Measurements from ENCODE around the gene EHMT1.
"Not testable (repeated sequence)": the region's sequence is repeated elsewhere in the genome, so short reads cannot be mapped to it uniquely, and the experiment has no call there.

The EHMT1 gene

GRCh38 chr9:137615387-137615871 is 3.4 kb upstream of the EHMT1 start:
- DNase-seq (ENCODE audit: low read depth in 2 of 2), result no peak

DNA sequence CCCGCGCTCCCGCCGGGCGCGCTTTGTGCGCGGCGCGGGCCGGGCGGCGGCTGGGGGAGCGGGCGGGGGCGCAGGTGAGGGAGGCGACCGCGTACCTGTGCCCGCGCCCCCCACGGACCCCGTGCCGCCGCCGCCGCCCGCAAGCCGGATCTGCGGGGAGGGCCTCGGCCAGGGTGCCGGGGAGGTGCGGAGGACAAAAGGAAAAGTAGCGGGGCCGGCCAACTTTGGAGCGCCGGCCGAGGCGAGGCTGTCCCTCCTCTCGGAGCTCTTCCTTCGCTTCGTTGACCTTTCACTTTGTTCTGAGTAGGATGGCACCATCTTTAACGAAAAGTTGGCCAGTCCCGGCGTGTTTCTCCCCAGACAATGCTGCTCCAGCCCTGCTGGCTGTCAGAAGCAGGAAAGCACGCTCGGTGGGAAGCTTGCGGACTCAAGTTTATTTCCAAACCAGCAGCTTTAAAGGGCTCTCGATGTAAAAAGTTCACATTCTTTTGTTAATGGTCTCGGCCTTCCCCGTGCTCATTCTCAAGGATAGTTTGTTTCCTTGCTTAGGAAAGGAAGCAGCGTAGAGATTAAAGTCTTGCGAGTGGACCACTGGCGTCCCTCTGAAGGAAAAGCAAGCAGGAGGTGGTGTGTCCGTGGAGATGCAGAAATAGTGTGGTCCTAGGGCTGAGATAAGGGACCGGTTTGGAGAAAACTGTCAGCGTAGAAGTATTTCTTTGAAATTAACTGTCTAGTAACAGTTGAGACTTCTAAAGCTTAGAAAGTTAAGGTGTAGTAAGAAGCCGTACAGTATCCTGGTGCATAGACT is 639 bp downstream of the EHMT1 start:
- no peak for DNase-seq (ENCODE audit: low read depth in 2 of 2)

- no peak for DNase-seq (ENCODE audit: low read depth in 2 of 2)
Observed at GRCh38 chr9:137620048-137620405, 1.2 kb downstream of the EHMT1 start.

DNA sequence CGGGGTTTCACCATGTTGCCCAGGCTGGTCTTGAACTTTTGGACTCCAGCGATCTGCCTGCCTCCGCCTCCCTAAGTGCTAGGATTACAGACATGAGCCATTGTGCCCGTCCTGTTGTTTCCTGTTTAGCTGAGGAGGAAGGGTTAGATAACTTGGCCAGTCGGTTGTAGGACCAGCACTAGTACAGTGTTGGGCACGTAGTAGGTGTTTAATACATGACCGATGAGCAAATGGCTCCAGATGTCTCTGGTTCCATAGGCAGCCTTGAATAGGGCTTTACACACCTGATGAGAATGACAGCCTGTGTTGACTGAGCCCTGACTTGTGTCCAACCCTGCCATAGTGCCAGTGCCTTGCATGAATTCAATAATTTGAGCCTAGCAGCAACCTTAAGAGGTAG is 1.8 kb downstream of the EHMT1 start:
- DNase-seq (ENCODE audit: low read depth in 2 of 2), result no peak

- DNase-seq (ENCODE audit: low read depth in 2 of 2), result no peak
Observed at GRCh38 chr9:137621131-137621757, 2.4 kb downstream of the EHMT1 start.

GRCh38 chr9:137622211-137622610 is 3.4 kb downstream of the EHMT1 start:
- not testable (repeated sequence) for DNase-seq (ENCODE audit: low read depth in 2 of 2)

- DNase-seq (ENCODE audit: low read depth in 2 of 2), result no peak
Observed at GRCh38 chr9:137626464-137626863, 7.7 kb downstream of the EHMT1 start.

DNA sequence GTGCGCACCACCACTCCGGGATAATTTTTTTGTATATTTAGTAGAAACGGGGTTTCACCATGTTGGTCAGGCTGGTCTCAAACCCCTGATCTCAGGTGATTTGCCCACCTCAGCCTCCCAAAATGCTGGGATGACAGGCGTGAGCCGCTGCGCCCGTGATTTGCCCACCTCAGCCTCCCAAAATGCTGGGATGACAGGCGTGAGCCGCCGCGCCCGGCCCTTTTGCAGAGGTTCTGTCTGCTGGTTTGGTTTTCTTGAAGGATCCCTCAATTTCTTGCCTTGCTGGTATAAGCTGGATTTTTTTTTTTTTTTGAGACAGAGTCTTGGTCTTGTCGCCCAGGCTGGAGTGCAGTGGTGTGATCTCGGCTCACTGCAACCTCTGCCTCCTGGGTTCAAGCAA is 8.6 kb downstream of the EHMT1 start:
- DNase-seq (ENCODE audit: low read depth in 2 of 2), result not testable (repeated sequence)

DNA sequence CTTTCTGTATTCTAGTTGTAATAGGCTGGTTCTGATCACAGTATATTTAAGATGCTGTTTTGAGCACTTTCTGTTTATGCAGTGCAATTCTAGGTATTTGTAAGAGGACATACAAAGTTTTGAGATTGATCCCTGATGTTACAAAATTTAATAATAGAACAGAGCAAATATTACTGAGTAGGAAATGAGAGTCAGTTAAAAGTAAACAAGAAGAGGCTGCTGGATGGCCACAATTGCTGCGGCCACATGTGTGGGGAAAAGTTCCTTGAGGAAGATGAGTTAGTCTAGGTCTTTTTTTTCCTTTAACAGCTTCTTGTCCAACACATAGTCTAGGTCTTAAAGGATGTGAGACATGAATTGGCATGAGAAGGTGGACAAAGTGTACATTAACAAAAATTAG is 11.3 kb downstream of the EHMT1 start:
- DNase-seq (ENCODE audit: low read depth in 2 of 2), result no peak

DNA sequence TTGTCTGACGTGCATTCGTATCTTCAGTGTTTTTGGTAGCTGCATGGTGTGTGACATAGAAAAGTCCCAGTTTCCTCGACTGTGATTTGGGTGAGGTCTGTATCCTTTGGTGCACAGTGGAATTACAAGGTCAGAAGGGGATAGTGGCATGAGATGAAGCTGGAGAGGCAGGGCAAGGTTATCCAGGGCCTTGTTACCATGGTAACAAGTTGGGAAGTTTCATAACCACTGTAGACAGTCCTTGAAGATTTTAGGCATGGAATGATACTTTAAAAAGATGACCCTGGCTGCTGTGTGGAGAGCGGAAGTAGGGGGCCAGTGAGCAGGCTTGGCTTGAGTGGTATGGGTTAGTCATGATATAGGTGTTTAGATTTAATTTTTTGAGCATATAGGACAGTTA is 11.9 kb downstream of the EHMT1 start:
- DNase-seq (ENCODE audit: low read depth in 2 of 2), result no peak

DNA sequence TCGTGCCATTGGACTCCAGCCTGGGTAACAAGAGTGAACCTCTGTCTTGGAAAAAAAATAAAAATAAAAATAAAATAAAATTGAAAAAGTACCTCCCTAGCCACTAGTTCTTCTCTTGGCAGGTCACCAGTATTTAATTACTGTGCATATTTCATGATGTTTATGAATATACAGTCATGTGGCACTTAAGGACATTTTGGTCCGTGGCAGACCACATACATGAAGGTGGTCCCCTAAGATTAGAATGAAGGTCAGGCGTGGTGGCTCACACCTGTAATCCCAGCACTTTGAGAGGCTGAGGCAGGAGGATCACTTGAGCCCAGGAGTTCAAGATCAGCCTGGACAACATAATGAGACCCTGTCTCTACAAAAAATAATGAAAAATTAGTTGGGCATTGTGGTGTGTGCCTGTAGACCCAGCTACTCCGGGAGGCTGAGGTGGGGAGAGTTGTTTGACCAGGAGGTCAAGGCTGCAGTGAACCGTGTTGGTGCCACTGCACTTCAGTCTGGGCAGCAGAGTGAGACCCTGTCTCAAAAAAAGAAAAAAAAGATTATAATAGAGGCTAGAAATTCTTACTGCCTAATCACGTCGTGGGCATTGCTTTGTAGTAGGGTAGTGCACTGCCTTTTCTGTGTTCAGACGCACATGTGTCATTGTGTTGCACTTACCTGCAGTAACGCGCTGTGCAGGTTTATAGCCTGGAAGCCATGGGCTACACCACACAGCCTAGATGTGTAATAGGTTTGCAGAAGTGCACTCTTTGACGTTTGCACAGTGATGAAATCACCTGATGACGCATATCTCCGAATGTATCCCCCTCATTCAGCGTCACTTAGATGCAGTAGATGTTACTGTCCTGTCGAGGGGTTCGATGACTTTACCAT is 12.8 kb downstream of the EHMT1 start:
- DNase-seq (ENCODE audit: low read depth in 2 of 2), result no peak

DNA sequence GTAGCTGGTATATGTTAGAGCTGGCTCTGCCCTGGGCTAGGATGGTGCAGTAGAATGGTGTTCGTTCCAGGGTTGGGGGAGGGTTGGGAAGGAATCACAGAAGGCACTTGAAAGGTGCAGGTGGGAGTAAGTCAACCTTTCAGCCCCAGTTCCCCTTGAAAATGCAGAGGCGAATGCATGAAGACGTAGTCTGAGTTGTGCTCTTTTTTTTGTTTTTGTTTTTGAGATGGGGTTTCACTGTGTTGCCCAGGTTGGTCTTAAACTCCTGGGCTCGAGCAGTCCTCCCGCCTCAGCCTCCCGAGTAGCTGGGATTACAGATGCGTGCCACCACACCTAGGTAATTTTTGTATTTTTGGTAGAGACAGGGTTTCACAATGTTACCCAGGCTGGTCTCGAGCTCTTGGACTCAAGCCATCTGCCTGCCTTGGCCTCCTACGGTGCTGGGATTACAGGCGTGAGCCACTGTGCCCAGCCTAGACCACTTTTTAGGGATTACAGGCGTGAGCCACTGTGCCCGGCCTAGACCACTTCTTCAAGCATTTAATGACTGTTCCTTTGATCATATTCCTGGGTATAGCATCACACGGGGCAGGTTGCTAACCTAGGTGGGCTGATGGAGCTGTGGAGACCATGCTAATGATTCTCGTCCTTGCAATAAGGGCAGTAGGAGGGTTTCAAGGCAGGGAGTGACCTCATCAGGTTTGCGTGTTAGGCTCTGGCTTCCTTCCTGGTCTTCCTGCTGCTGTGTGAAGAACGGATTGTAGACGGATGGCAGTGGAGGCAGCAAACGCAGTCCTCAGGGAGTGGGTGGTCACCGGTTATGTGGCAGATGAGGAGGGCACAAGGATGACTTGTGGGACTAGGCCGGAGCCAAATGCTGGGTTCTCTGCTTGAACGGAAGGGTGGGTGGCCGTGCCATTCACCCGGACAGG is 13.7 kb downstream of the EHMT1 start:
- no peak for DNase-seq (ENCODE audit: low read depth in 2 of 2)

GRCh38 chr9:137634016-137634415 is 15.2 kb downstream of the EHMT1 start:
- no peak for DNase-seq (ENCODE audit: low read depth in 2 of 2)

- DNase-seq (ENCODE audit: low read depth in 2 of 2), result no peak
Observed at GRCh38 chr9:137638680-137639079, 19.9 kb downstream of the EHMT1 start.

DNA sequence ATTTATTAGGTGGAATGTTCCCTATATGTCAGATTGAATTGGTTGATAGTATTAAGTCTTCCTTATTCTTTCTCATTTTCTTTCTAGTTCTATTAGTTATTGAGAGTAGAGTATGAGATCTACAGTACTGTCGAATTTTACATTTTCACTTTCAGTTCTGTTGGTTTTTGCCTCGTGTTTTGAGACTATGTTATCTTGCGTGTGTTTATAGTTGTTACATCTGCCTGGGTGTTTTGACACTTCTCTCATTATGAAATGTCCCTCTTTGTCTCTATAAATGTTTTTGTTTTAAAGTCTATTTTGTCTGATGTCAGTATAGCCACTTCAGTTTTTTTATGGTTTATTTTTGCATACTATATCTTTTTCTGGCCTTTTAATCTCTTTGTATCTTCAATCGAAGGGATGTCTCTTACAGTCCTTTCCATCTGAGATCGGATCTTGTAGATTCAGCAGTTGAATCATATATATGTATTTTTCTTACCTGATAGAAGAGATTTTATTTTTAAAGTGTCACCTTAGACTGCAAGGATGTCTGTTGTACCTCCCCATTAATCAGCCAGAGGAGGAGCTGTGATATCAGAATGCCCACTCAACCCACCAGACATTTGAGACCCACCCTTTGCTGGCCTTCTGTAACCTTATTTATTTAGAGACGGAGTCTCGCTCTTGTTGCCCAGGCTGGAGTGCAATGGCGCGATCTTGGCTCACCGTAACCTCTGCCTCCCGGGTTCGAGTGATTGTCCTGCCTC is 20.7 kb downstream of the EHMT1 start:
- no peak for DNase-seq (ENCODE audit: low read depth in 2 of 2)

- no peak for DNase-seq (ENCODE audit: low read depth in 2 of 2)
Observed at GRCh38 chr9:137640862-137641261, 22.1 kb downstream of the EHMT1 start.

- DNase-seq (ENCODE audit: low read depth in 2 of 2), result no peak
Observed at GRCh38 chr9:137642118-137642601, 23.4 kb downstream of the EHMT1 start.

DNA sequence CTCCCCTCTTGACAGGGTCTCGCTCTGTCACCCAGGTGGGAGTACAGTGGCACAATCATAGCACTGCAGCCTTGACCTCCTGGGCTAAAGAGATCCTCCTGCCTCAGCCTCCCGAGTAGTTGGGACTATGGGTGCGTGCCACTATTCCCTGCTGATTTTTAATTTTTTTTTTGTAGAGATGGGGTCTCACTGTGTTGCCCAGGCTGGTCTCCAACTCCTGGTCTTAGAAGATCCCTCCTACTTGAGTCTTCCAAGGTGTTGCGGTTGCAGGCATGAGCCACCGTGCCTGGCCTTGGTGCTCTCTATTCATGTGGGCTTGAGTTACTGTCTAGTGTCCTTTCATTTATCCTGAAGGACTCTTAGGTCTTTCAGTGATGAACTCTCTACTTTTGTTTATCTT is 24.1 kb downstream of the EHMT1 start:
- no peak for DNase-seq (ENCODE audit: low read depth in 2 of 2)

- no peak for DNase-seq (ENCODE audit: low read depth in 2 of 2)
Observed at GRCh38 chr9:137643921-137644320, 25.1 kb downstream of the EHMT1 start.

GRCh38 chr9:137645211-137645610 is 26.4 kb downstream of the EHMT1 start:
- DNase-seq (ENCODE audit: low read depth in 2 of 2), result no peak

Measured in activated CD4-positive, alpha-beta T cell treated with anti-CD3 and anti-CD28 coated beads for 24 hours (primary cell).